GM19099 (cell line): ENCODE results near the gene GSTT2.

Experiments
- POLR2A ChIP-seq: IDR thresholded peaks from 3 replicates; pipeline ENCODE4 v1.6.1; 2011; ENCODE audit warnings: low read depth; ENCODE audit not compliant: insufficient read length; ENCODE audit errors: extremely low read depth

GSTT2 gene

DNA sequence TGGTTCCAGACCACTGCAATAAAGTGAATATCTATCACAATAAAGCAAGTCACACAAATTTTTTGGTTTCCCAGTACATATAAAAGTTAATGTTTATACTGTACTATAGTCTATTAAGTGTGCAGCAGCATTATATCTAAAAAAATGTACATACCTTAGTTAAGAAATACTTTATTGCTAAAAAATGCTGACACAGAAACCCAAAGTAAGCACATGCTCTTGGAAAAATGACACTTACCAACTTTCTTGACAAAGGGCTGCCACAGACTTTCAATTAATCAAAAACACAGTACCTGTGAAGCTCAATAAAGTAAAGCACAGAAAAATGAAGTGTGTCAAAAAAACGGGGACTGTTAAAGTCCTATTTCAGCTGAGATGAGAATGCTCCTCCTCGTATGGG is 48.1 kb downstream of the GSTT2 start:
- TF ChIP-seq POLR2A, result no peak

DNA sequence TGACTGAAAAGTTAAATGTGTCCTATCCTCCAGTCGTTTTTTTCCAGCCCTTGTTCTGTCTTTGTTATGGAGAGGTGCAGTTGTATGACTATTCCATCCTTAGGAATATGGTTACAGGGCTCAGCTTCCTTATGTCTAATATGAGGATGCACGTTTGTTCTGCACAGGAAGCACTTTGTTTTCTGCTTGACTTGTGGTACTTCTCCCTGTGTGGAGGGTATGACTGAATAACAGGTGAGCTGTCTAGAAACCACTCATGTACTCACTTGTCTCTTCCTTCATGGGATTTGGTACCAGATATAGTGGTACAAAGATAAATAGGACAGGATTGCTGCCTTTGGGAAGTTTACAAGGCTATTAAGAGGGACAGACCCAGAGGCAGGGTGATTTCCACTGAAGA is 48.6 kb downstream of the GSTT2 start:
- TF ChIP-seq POLR2A, result no peak

DNA sequence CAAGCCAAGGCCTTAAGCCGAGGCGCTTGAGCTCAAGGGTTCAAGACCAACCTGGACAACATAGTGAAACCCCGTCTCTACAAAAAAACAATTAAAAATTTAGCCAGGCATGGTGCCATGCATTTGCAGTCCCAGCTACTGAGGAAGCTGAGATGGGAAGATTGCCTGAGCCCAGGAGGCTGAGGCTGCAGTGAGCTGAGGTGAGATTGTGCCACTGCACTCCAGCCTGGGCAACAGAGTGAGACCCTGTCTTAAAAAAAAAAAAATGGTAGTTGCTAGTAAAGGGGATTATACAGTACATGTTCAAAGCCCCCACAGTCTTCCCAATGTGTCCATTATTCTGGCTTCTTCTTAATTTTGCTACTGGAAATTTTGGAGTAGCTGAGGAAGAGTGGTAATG is 49.4 kb downstream of the GSTT2 start:
- TF ChIP-seq POLR2A, result no peak

DNA sequence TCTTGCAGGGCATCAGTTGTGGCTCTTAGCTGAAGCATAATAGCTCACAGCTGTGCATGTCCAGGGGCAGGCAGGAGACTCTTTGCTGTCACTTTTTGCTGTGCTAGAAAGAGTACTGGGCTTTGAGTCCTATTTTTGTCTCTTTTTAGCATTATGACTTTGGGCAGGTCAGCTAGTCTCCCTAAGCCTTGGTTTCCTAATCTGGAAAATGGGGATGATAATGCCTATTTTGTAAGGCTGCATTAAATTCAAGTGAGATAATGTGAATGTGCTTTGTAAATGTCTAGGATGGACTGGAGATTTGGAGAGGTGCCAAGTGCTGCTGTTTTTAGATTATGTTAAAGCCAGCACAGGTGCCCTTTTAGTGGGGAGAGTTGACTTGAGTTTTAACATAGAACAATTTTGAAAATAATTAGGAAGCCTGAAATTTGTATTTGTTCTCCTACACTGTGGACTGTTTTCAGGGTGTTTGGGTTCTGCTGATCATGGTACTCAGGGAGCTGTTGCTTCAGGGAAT is 50.3 kb downstream of the GSTT2 start:
- no peak for TF ChIP-seq POLR2A
